SK-N-MC (cell line): ENCODE measurements around the gene PCDHA1.
"Not testable (repeated sequence)": the region's sequence is repeated elsewhere in the genome, so short reads cannot be mapped to it uniquely, and the experiment has no call there.

Experiments
- EZH2 ChIP-seq: fragments of 200-600 bp; sonication (generic); IDR thresholded peaks from one replicate; pipeline ENCODE4 v1.6.1; 2017; ENCODE audit warnings: antibody characterized with exemption
- POLR2AphosphoS5 ChIP-seq: IDR thresholded peaks from 2 replicates; pipeline ENCODE4 v1.6.1; 2012; ENCODE audit warnings: mild to moderate bottlenecking, low read depth, low read length, borderline replicate concordance

- TF ChIP-seq POLR2AphosphoS5, EZH2: not testable (repeated sequence)
Observed at GRCh38 chr5:140834439-140835008, 48.6 kb downstream of the PCDHA1 start.
